Hepatocyte (in vitro differentiated cells): Measurements from ENCODE around the gene CCAR1.

Experiments used
- EZH2 ChIP-seq: fragments of 200-600 bp; sonication (generic); IDR thresholded peaks from 2 replicates; pipeline ENCODE4 v1.6.1; 2016; ENCODE audit warnings: antibody characterized with exemption, mild to moderate bottlenecking, borderline replicate concordance
- TF ChIP-seq, protein P1 (sequence below): fragments of 200-600 bp; sonication (generic); IDR thresholded peaks from 2 replicates; pipeline ENCODE4 v1.5.1; 2016; ENCODE audit warnings: antibody characterized with exemption, mild to moderate bottlenecking; ENCODE audit not compliant: poor library complexity

DNA sequence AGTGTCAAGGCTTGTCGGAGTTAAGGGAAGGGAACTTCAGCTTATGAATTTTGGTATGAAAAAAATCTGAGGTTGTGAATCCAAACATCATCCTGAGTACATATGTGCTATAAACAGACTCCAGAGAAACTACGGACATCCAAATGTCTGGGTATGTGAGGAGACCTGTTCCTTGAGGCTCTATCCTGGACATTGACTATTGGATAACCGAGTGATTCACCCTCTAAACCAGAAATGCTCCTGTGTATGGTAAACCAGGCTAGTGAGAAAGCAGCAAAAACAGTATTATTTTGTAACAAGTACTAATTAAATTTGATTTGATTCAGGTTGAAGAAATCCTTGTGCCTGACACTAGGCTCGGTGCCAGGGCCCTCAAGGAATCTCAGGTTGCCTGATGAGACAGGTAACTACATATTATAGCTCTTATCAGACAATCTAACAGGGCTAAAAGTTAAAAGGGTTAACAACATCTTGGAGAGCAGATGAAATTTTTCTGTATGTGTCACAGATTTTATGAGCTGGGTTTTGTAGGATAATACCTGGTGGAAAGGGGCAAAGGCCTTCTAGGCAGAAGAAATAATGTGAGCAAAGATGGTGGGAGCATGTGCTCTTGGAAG lies 95.9 kb downstream of the CCAR1 start:
- TF ChIP-seq, protein P1, sequence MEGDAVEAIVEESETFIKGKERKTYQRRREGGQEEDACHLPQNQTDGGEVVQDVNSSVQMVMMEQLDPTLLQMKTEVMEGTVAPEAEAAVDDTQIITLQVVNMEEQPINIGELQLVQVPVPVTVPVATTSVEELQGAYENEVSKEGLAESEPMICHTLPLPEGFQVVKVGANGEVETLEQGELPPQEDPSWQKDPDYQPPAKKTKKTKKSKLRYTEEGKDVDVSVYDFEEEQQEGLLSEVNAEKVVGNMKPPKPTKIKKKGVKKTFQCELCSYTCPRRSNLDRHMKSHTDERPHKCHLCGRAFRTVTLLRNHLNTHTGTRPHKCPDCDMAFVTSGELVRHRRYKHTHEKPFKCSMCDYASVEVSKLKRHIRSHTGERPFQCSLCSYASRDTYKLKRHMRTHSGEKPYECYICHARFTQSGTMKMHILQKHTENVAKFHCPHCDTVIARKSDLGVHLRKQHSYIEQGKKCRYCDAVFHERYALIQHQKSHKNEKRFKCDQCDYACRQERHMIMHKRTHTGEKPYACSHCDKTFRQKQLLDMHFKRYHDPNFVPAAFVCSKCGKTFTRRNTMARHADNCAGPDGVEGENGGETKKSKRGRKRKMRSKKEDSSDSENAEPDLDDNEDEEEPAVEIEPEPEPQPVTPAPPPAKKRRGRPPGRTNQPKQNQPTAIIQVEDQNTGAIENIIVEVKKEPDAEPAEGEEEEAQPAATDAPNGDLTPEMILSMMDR: no peak
- TF ChIP-seq EZH2: no peak
